Trophoblast cell (in vitro differentiated cells and primary cell): ENCODE data around the gene KIF26B.

Source experiments
- DNase-seq, 2 donors: peaks; one replicate each; pipeline ENCODE4 v3.0.0-alpha.2; 2016
- H2AFZ ChIP-seq: 2 replicates; pipeline ENCODE4 v1.6.1; 2013; ENCODE audit warnings: low read length, moderate library complexity, mild to moderate bottlenecking; ENCODE audit not compliant: insufficient read depth, poor library complexity
- H2AK5ac ChIP-seq: 2 replicates; pipeline ENCODE4 v1.6.1; 2013; ENCODE audit warnings: mild to moderate bottlenecking, low read length
- H2BK120ac ChIP-seq: 2 replicates; pipeline ENCODE4 v1.6.1; 2013; ENCODE audit warnings: low read length, mild to moderate bottlenecking, moderate library complexity; ENCODE audit not compliant: insufficient read depth, poor library complexity
- H2BK12ac ChIP-seq: 2 replicates; pipeline ENCODE4 v1.6.1; 2013; ENCODE audit warnings: mild to moderate bottlenecking, low read length, moderate library complexity
- H2BK5ac ChIP-seq: 2 replicates; pipeline ENCODE4 v1.6.1; 2013; ENCODE audit warnings: low read length, low read depth, moderate library complexity, mild to moderate bottlenecking; ENCODE audit not compliant: poor library complexity
- H3K14ac ChIP-seq: 2 replicates; pipeline ENCODE4 v1.6.1; 2013; ENCODE audit warnings: mild to moderate bottlenecking, low read length
- H3K18ac ChIP-seq: 2 replicates; pipeline ENCODE4 v1.6.1; 2013; ENCODE audit warnings: mild to moderate bottlenecking, low read length
- H3K23ac ChIP-seq: 2 replicates; pipeline ENCODE4 v1.6.1; 2013; ENCODE audit warnings: low read length
- H3K27ac ChIP-seq: 2 replicates; pipeline ENCODE4 v1.5.1; 2013; ENCODE audit warnings: low read depth, mild to moderate bottlenecking, inconsistent platforms, low read length, moderate library complexity
- H3K27me3 ChIP-seq: 2 replicates; pipeline ENCODE4 v1.6.1; 2013; ENCODE audit warnings: inconsistent platforms, mild to moderate bottlenecking, low read length, moderate library complexity; ENCODE audit not compliant: insufficient read depth
- H3K36me3 ChIP-seq, 2 experiments: 1 replicate in 1 of 2; 2 replicates in 1 of 2; pipeline ENCODE4 v1.6.1; 2013; ENCODE audit warnings: low read length in 2 of 2, mild to moderate bottlenecking in 2 of 2, moderate library complexity in 1 of 2; ENCODE audit not compliant: insufficient read depth in 2 of 2, control insufficient read depth in 1 of 2
- H3K4ac ChIP-seq: 2 replicates; pipeline ENCODE4 v1.6.1; 2013; ENCODE audit warnings: low read depth, mild to moderate bottlenecking, low read length, moderate library complexity
- H3K4me1 ChIP-seq, 2 experiments: 1 replicate in 1 of 2; 2 replicates in 1 of 2; pipeline ENCODE4 v1.6.1; 2013; ENCODE audit warnings: low read length in 2 of 2, mild to moderate bottlenecking in 2 of 2, moderate library complexity in 1 of 2; ENCODE audit not compliant: insufficient read depth in 2 of 2, control insufficient read depth in 1 of 2
- H3K4me2 ChIP-seq: 2 replicates; pipeline ENCODE4 v1.6.1; 2013; ENCODE audit warnings: inconsistent platforms, mild to moderate bottlenecking, low read length, moderate library complexity
- H3K4me3 ChIP-seq: 2 replicates; pipeline ENCODE4 v1.5.1; 2013; ENCODE audit warnings: mild to moderate bottlenecking, low read depth, low read length, inconsistent platforms
- H3K79me1 ChIP-seq: one replicate; pipeline ENCODE4 v1.6.1; 2013; ENCODE audit warnings: low read length
- H3K79me2 ChIP-seq: 2 replicates; pipeline ENCODE4 v1.6.1; 2013; ENCODE audit warnings: low read length, mild to moderate bottlenecking; ENCODE audit not compliant: control insufficient read depth, insufficient read depth, poor library complexity
- H3K9ac ChIP-seq: 2 replicates; pipeline ENCODE4 v1.6.1; 2013; ENCODE audit warnings: mild to moderate bottlenecking, low read length
- H3K9me3 ChIP-seq: 2 replicates; pipeline ENCODE4 v1.6.1; 2013; ENCODE audit warnings: low read depth, mild to moderate bottlenecking, control low read depth, inconsistent platforms, low read length; ENCODE audit not compliant: insufficient read depth
- H4K12ac ChIP-seq: 2 replicates; pipeline ENCODE4 v1.6.1; 2013; ENCODE audit warnings: low read depth, mild to moderate bottlenecking, low read length, moderate library complexity
- H4K8ac ChIP-seq: 2 replicates; pipeline ENCODE4 v1.6.1; 2013; ENCODE audit warnings: low read depth, mild to moderate bottlenecking, low read length, moderate library complexity
- H4K91ac ChIP-seq: one replicate; pipeline ENCODE4 v1.6.1; 2013; ENCODE audit warnings: low read depth, mild to moderate bottlenecking, low read length, moderate library complexity
- WGBS: extraction: QIAGEN DNeasy Blood & Tissue Kit; methylation state at CpG from one replicate; pipeline ENCODE4 v1.1.7; 2013; ENCODE audit warnings: missing lambda C conversion rate; ENCODE audit not compliant: insufficient read length, insufficient coverage; ENCODE audit errors: extremely low coverage; 5-methylcytosine and 5-hydroxymethylcytosine counted together

Gene KIF26B

DNA sequence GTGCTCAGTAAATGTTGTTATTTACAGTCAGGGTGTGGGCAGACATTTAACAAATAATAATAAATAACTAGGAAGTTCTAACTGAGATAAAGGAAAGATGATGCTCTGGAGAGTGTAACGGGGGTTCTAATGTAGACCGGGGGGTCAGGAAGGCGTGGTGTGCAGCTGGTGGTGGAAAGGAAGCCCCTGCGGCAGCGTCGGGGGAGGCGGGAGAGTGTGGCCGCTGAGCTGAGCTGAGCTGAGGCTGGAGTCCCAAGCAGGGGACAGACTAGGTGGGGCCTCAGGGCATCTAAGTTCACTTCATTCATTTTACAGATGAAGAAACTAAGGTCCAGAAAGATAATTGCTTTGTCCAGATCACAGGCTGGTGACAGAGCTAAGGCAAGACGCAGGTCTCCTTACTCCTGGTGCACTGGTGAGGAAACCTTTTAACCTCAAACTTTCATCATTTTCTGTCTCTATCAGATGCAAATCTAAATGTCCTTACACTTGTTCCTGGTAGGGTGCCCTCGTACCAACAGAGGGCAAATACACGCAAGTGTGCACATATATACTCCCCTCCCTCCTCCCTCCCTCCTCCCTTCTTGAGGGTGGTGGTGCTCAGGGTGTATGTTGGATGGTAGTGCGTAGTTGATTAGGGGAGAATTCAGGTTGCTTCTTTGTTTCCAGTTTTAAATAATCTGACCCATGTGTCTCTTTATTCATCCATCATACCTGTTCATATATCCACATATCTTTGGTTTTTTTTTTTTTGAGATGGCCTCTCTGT, 44.1 kb downstream of the KIF26B start:
- H2BK120ac ChIP-seq: no peak overlapping the region
- H4K91ac ChIP-seq: no peak overlapping the region
- H3K27me3 ChIP-seq: no peaks in the 10 kb centered on the region
- no peak for DNase-seq
- H3K36me3 ChIP-seq: peaks cover 2 to 13% of the 10 kb centered on the region in 2 experiments
- H3K27ac ChIP-seq: no peak overlapping the region
- H3K4me2 ChIP-seq: no peak overlapping the region
- H3K4me3 ChIP-seq: no peak overlapping the region
- no peak overlapping the region for H2BK5ac ChIP-seq
- H2AK5ac ChIP-seq: no peak overlapping the region
- no peak overlapping the region for H3K9ac ChIP-seq
- H3K79me1 ChIP-seq: no peaks in the 10 kb centered on the region
- no peak overlapping the region for H3K23ac ChIP-seq
- H3K4ac ChIP-seq: no peak overlapping the region
- H2AFZ ChIP-seq: no peak overlapping the region
- no peak overlapping the region for H2BK12ac ChIP-seq
- WGBS: no CpG with 5 or more reads among the region's 12 CpGs
- no peak overlapping the region for H3K18ac ChIP-seq
- H3K4me1 ChIP-seq: peaks cover 0 to 4% of the 10 kb centered on the region in 2 experiments
- H3K14ac ChIP-seq: no peak overlapping the region
- peaks cover 2% of the 10 kb centered on the region for H3K9me3 ChIP-seq
- H4K8ac ChIP-seq: no peak overlapping the region
- no peak overlapping the region for H4K12ac ChIP-seq
- H3K79me2 ChIP-seq: no peaks in the 10 kb centered on the region

DNA sequence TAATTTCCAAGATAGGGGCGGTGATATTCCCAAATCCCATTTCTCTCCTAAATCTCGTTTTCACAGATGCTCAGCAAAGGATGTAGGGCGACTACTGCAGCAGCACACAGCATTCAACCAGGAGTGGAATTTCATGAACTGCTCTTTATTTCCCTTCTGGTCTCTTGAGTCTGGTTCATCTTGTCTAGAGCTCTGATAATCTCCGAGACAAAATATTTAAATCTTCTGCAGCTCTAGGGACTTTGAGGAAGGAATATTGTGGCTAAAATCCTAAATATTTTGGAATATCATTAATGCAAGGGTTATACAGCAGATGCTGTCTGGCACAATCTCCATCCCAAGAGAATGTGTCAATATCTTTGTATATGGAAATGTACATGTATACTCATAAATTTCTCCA, 45.4 kb downstream of the KIF26B start:
- no peak overlapping the region for H2BK12ac ChIP-seq
- no peak overlapping the region for H3K23ac ChIP-seq
- no peak overlapping the region for H3K14ac ChIP-seq
- no peak overlapping the region for H2BK5ac ChIP-seq
- H3K4me3 ChIP-seq: no peak overlapping the region
- no peak overlapping the region for H3K4ac ChIP-seq
- H3K36me3 ChIP-seq: peaks cover 3 to 20% of the 10 kb centered on the region in 2 experiments
- no peak overlapping the region for H3K27ac ChIP-seq
- no peaks in the 10 kb centered on the region for H3K79me2 ChIP-seq
- no peak overlapping the region for H3K4me2 ChIP-seq
- no CpG with 5 or more reads among the region's 4 CpGs for WGBS
- DNase-seq: no peak
- no peak overlapping the region for H4K91ac ChIP-seq
- no peak overlapping the region for H4K12ac ChIP-seq
- peaks cover 2% of the 10 kb centered on the region for H3K9me3 ChIP-seq
- H3K9ac ChIP-seq: no peak overlapping the region
- H2BK120ac ChIP-seq: no peak overlapping the region
- no peak overlapping the region for H2AK5ac ChIP-seq
- H3K4me1 ChIP-seq: peaks cover 0 to 4% of the 10 kb centered on the region in 2 experiments
- no peaks in the 10 kb centered on the region for H3K27me3 ChIP-seq
- no peaks in the 10 kb centered on the region for H3K79me1 ChIP-seq
- no peak overlapping the region for H4K8ac ChIP-seq
- H2AFZ ChIP-seq: no peak overlapping the region
- no peak overlapping the region for H3K18ac ChIP-seq

DNA sequence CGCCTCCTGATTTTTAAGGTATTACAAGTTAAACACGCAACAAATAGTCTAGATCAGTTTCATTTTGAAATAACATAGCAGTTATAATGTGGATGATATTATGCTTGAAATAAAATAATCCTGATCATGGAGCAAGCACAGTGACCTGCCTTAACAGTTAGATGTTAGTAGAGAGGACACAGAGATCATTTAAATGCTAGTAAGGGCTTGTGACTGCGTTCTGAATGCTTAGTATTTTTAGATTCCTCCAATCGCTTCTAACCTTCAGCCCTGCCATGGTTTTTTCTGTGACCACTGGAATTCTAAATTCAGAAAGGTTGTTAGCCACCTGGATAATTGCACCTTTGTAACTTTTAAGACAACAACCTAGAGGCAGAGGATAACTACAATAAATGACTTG, 46.4 kb downstream of the KIF26B start:
- Histone ChIP-seq H2AFZ (no peak overlapping the region), H4K91ac (no peak overlapping the region), H3K9ac (no peak overlapping the region), H4K8ac (no peak overlapping the region), H3K14ac (no peak overlapping the region), H2BK12ac (no peak overlapping the region), H3K4me1 (peaks cover 0 to 2% of the 10 kb centered on the region in 2 experiments), H3K79me2 (no peaks in the 10 kb centered on the region), H3K79me1 (no peaks in the 10 kb centered on the region), H4K12ac (no peak overlapping the region), H3K9me3 (peaks cover 2% of the 10 kb centered on the region), H3K36me3 (peaks cover 8 to 23% of the 10 kb centered on the region in 2 experiments), H3K4me2 (no peak overlapping the region), H3K27ac (no peak overlapping the region), H2BK5ac (no peak overlapping the region), H2AK5ac (no peak overlapping the region), H3K4ac (no peak overlapping the region), H2BK120ac (no peak overlapping the region), H3K27me3 (no peaks in the 10 kb centered on the region), H3K4me3 (no peak overlapping the region), H3K23ac (no peak overlapping the region), H3K18ac (no peak overlapping the region)
- no peak for DNase-seq
- WGBS: no CpG with 5 or more reads among the region's 4 CpGs

DNA sequence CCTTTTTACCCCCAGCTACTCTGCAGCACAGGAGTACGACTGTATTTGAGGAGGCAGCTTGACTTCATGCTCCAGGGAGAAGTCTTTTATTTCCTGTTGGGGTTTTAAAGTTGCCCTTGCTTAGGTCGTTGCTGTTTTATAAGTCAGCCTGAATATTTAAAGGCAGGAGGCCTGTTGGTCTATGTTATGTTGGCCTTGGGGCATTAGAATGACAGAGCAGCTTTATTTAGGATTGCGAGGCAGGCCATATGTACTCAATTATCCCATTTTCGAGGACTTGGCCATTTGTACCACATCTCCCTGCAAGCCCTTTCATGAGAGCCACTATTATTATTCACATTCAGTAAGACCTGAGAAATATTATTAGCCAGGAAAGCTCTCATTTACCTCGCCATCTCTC, 47.0 kb downstream of the KIF26B start:
- Histone ChIP-seq H3K27me3 (no peaks in the 10 kb centered on the region), H2AK5ac (no peak overlapping the region), H2BK5ac (no peak overlapping the region), H3K9me3 (peaks cover 2% of the 10 kb centered on the region), H3K36me3 (peaks cover 9 to 25% of the 10 kb centered on the region in 2 experiments), H3K4me3 (no peak overlapping the region), H2BK12ac (no peak overlapping the region), H3K4ac (no peak overlapping the region), H3K27ac (no peak overlapping the region), H3K4me2 (no peak overlapping the region), H3K23ac (no peak overlapping the region), H3K79me1 (no peaks in the 10 kb centered on the region), H2BK120ac (no peak overlapping the region), H3K4me1 (no peaks in the 10 kb centered on the region), H4K8ac (no peak overlapping the region), H3K9ac (no peak overlapping the region), H2AFZ (no peak overlapping the region), H4K12ac (no peak overlapping the region), H3K18ac (no peak overlapping the region), H4K91ac (no peak overlapping the region), H3K79me2 (no peaks in the 10 kb centered on the region), H3K14ac (no peak overlapping the region)
- DNase-seq: no peak
- WGBS: no CpG with 5 or more reads among the region's 5 CpGs
